Activated naive CD4-positive, alpha-beta T cell treated with anti-CD3 and anti-CD28 coated beads, Interleukin-2, amount 10 ng/mL, durations not matched to agents 7 days and 5 days (primary cell): Measurements from ENCODE around the gene CTCF.
"Not testable (repeated sequence)": the region's sequence is repeated elsewhere in the genome, so short reads cannot be mapped to it uniquely, and the experiment has no call there.

Source experiments
- CTCF ChIA-PET: fragments of 350-600 bp; sonication (Branson Sonifier 250); formaldehyde crosslinking; loops from one replicate; lab custom pipeline; 2021; ENCODE audit warnings: antibody characterized with exemption; lab: Charles Lee
- DNase-seq: peaks from one replicate; pipeline ENCODE4 v3.0.0-alpha.2; 2020
- H3K27ac Mint-ChIP-seq: one replicate; pipeline ENCODE4 v1.8.0; 2021; ENCODE audit warnings: mild to moderate bottlenecking, moderate library complexity, mixed read lengths
- H3K27me3 Mint-ChIP-seq: one replicate; pipeline ENCODE4 v1.8.0; 2021; ENCODE audit warnings: mild to moderate bottlenecking, mixed read lengths
- H3K36me3 Mint-ChIP-seq: one replicate; pipeline ENCODE4 v1.8.0; 2021; ENCODE audit warnings: mixed read lengths
- H3K4me1 Mint-ChIP-seq: one replicate; pipeline ENCODE4 v1.8.0; 2021; ENCODE audit warnings: mixed read lengths
- H3K4me3 Mint-ChIP-seq: one replicate; pipeline ENCODE4 v1.8.0; 2021; ENCODE audit warnings: mild to moderate bottlenecking, moderate library complexity, mixed read lengths
- H3K9me3 Mint-ChIP-seq: one replicate; pipeline ENCODE4 v1.8.0; 2021; ENCODE audit warnings: mixed read lengths

CTCF gene, protein sequence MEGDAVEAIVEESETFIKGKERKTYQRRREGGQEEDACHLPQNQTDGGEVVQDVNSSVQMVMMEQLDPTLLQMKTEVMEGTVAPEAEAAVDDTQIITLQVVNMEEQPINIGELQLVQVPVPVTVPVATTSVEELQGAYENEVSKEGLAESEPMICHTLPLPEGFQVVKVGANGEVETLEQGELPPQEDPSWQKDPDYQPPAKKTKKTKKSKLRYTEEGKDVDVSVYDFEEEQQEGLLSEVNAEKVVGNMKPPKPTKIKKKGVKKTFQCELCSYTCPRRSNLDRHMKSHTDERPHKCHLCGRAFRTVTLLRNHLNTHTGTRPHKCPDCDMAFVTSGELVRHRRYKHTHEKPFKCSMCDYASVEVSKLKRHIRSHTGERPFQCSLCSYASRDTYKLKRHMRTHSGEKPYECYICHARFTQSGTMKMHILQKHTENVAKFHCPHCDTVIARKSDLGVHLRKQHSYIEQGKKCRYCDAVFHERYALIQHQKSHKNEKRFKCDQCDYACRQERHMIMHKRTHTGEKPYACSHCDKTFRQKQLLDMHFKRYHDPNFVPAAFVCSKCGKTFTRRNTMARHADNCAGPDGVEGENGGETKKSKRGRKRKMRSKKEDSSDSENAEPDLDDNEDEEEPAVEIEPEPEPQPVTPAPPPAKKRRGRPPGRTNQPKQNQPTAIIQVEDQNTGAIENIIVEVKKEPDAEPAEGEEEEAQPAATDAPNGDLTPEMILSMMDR

DNA sequence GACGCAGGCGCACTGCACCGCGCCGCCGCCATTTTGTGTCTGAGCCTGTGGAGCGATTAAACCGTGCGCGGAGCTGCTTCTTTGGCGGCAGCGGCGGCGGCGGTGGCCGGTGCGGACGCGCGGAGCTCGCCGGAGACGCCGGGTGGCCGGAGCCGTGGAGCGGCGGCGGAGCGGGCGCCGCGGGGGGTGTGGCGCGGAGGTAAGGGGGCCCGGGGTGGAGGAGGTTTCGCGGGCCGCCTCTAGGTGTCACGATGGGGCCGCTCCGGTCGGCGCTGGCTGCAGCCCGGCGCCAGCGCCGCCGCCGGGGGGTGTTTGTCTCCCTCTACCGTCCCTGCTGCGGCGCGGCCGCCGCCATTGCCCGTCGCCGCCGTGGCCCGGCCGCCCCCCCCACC lies at the start of gene CTCF:
Gene CTCF (plus strand): TSS at position 1 of the 392 bp plus-strand sequence. CDS start 48,307 bp downstream, outside the sequence.
- Mint-ChIP-seq H3K36me3 (peaks cover 22% of the 10 kb centered on the region), H3K27ac (peak within 1 kb of the TSS; percentile 97), H3K9me3 (no peaks in the 10 kb centered on the region), H3K4me1 (peaks cover 56% of the 10 kb centered on the region), H3K27me3 (no peaks in the 10 kb centered on the region), H3K4me3 (peak within 1 kb of the TSS; percentile 89)
- CTCF ChIA-PET, result interaction anchor here (0.7 to 7.8 kb wide), 20 partner anchors 8 to 515 kb away, joined by 3 to 171 read pairs (median 4); partner anchors contain the start of genes ACD and CARMIL2
- DNase-seq, result peak; percentile 84

DNA sequence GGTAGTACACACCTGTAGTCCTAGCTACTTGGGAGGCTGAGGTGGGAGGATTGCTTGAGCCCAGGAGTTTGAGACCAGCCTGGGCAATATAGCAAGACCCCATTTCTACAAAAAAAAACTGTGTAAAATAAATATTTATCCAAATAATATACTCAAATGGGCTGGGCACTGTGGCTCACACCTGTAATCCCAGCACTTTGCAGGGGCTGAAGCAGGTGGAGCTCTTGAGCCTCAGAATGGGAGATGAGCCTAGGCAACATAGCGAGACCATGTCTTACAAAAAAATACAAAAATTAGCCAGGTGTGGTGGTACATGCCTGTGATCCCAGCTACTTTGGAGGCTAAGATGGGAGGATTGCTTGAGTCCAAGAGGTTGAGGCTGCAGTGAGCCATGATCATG lies 48.4 kb upstream of the CTCF start:
- H3K4me1 Mint-ChIP-seq, result peaks cover 37% of the 10 kb centered on the region
- H3K36me3 Mint-ChIP-seq, H3K27ac Mint-ChIP-seq, H3K4me3 Mint-ChIP-seq, DNase-seq, H3K9me3 Mint-ChIP-seq: not testable (repeated sequence)
- CTCF ChIA-PET, result interaction anchor here (0.6 to 7.3 kb wide), 20 partner anchors 9 to 253 kb away, joined by 3 to 167 read pairs (median 4); partner anchors contain the start of genes AGRP and ATP6V0D1
- peaks cover 10% of the 10 kb centered on the region for H3K27me3 Mint-ChIP-seq

DNA sequence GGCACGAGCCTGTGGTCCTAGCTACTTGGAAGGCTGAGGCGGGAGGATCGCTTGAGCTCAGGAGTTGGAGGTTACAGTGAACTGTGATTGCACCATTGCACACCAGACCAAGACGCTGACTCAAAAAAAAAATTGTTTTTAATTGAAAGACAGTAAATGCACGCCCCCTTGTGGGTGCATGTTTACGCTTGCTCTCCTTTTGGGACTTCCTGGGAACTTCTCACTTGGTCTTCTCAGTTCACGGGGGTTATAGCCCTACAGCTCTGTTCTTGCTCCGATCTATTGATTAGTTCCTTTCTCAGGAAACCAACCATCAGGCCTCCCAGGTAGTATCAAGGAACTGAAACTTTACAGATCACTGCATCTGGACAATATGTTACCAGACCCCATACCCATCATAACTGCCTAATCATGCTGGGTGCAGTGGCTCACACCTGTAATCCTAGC lies 47.9 kb upstream of the CTCF start:
- Mint-ChIP-seq H3K27me3 (peaks cover 16% of the 10 kb centered on the region), H3K9me3 (no peaks in the 10 kb centered on the region), H3K4me1 (peaks cover 38% of the 10 kb centered on the region), H3K4me3 (no peak overlapping the region), H3K27ac (peak overlapping the region; percentile 84), H3K36me3 (no peaks in the 10 kb centered on the region)
- DNase-seq, result peak; percentile 90
- CTCF ChIA-PET, result interaction anchor here (0.6 to 7.3 kb wide), 20 partner anchors 10 to 254 kb away, joined by 3 to 167 read pairs (median 4); partner anchors contain the start of genes AGRP and ATP6V0D1

DNA sequence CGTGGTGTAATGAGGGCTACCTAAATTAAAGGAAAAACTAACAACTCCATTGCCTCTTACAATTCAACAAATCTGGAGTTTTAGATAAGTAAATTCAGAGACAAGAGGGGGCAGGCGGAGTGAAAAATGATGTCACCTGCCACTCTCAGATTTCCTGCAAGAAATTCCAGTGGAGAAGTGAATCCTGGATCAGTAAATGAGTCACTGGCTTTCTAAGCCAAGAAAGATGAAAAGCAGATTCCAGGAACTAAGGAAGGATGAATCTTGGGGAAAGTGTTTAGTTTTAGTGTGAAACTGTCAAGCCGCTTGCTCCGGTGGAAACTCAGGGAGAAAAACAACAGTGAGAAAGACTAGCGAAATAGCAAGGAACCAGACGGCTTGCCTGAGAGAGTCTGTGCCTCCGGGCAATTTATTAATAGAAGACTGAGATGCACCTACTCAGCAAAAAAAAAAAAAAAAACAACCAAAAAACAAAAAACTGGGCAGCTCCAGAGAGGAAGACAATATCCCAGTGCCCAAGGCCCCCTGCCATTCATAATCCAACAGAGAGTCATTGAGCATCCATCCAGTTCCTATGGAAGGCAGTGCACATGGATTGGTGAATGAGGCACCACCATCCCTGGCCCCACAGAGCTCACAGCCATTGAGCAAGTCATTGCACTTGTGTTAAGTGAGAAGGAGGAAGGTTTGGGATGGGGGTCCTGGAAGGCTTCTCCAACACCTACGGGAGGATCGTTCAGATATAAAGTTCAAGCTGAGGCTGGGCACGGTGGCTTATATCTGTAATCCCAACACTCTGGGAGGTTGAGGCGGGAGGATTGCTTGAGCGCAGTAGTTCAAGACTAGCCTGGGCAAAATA lies 45.8 kb upstream of the CTCF start:
- DNase-seq, result no peak
- Mint-ChIP-seq H3K9me3 (no peaks in the 10 kb centered on the region), H3K27me3 (peaks cover 34% of the 10 kb centered on the region), H3K4me1 (peaks cover 54% of the 10 kb centered on the region), H3K27ac (no peak overlapping the region), H3K36me3 (no peaks in the 10 kb centered on the region), H3K4me3 (no peak overlapping the region)
- CTCF ChIA-PET, result interaction anchor here (1.0 to 7.3 kb wide), 6 partner anchors 24 to 156 kb away, joined by 3 to 167 read pairs (median 4); partner anchors contain the start of genes AGRP and ATP6V0D1

DNA sequence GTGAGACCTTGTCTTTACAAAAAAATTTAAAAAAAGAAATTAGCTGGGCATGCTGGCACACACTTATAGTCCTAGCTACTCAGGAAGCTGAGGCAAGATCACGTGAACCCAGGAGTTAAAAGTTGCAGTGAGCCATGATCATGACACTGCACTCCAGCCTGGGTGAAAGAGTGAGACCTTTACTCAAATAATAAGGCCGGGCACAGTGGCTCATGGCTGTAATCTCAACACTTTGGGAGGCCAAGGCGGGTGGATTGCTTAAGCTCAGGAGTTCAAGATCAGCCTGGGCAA lies 45.2 kb upstream of the CTCF start:
- CTCF ChIA-PET, result interaction anchor here (7.2 to 7.3 kb wide), 2 partner anchors 25 to 35 kb away, joined by 74 to 167 read pairs; partner anchors contain the start of genes AGRP and ATP6V0D1
- DNase-seq, result no peak
- H3K9me3 Mint-ChIP-seq, result no peaks in the 10 kb centered on the region
- H3K4me3 Mint-ChIP-seq, result no peak overlapping the region
- H3K36me3 Mint-ChIP-seq, result no peaks in the 10 kb centered on the region
- H3K27me3 Mint-ChIP-seq, result peaks cover 37% of the 10 kb centered on the region
- peak overlapping the region; percentile 49 for H3K27ac Mint-ChIP-seq
- H3K4me1 Mint-ChIP-seq, result peaks cover 58% of the 10 kb centered on the region

DNA sequence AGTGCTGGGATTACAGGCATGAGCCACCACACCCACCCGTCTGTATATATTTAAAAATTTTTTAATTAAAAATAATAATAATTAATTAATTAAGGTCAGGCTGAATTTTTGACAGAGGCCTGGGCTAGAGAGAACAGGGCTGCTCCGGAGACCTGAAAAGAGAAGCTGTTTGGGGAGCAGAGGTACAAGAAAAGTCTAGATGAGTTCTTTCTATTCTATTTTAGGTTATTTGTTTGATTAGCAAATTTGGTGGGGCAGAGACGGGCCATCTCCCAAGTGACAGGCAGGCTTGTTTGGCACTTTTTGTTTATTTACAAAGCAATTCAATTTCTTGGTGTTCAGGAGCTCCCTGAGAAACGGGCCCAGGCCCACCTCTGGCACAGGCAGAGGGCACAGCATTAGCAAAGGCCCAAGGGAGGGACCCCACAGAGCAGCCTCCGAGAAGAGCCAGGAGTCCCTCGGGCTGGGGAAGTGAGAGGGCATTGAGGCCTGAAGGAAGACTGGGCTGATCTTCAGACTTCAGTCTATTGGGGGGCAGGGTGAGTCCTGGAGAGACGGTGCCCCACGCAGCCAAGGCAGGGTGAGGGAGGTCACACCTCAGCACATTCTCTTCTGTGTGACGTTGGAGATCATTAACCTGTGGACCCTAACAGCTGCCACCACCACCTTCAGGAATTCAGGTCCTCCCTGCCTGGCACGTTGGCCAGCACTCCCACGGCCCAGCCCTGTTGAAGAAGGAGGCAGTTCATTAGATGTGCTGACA lies 44.5 kb upstream of the CTCF start:
- CTCF ChIA-PET, result interaction anchor here (7.2 to 7.3 kb wide), 2 partner anchors 26 to 36 kb away, joined by 74 to 167 read pairs; partner anchors contain the start of genes AGRP and ATP6V0D1
- Mint-ChIP-seq H3K4me3 (no peak overlapping the region), H3K9me3 (no peaks in the 10 kb centered on the region), H3K27ac (no peak overlapping the region), H3K36me3 (no peaks in the 10 kb centered on the region), H3K27me3 (peaks cover 41% of the 10 kb centered on the region), H3K4me1 (peaks cover 63% of the 10 kb centered on the region)
- DNase-seq, result no peak

DNA sequence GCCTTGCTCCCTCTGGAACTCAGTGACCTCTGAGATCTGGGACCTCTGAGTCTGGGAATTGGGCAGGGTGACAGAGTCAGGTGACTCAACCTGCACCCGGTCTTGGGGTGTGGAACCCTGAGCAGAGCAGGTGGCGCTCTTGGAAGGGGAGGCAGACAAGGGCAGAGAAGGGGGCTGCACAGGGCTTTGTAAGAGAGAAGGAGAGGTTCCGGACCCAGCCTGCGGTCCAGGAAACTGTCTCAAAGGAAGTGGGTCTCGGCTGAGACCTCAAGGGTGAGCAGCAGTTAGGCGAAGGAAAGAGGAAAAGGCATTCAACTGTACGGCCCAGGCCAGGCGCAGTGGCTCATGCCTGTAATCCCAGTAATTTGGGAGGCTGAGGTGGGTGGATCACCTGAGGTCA lies 43.6 kb upstream of the CTCF start:
- CTCF ChIA-PET, result interaction anchor here (4.1 to 8.1 kb wide), 3 partner anchors 18 to 148 kb away, joined by 51 to 151 read pairs (median 76); partner anchors contain the start of genes C16orf86, CARMIL2 and ENKD1
- peaks cover 44% of the 10 kb centered on the region for H3K27me3 Mint-ChIP-seq
- H3K4me3 Mint-ChIP-seq, result no peak overlapping the region
- H3K4me1 Mint-ChIP-seq, result peaks cover 66% of the 10 kb centered on the region
- H3K36me3 Mint-ChIP-seq, result no peaks in the 10 kb centered on the region
- no peaks in the 10 kb centered on the region for H3K9me3 Mint-ChIP-seq
- no peak overlapping the region for H3K27ac Mint-ChIP-seq
- DNase-seq, result no peak

DNA sequence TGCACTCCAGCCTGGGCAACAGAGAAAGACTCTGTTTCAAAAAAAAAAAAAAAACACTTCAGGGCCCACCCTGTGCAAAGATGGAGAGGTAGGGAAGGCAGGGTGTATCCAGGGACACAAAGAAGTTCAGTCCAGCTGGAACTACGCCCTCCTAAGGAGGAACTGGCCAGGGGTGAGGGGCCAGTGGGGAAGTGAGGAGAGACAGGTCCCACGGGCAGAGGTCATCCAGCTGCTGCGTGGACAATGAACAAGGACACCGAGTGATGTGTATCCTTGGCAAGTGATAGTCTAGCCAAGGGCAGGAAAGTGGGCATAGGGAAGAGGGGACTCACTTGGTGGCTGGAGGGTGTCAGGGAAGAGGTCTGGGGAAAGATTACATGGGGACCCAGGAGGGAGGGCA lies 43.1 kb upstream of the CTCF start:
- CTCF ChIA-PET, result interaction anchor here (2.5 to 8.1 kb wide), 4 partner anchors 18 to 148 kb away, joined by 27 to 151 read pairs (median 64); partner anchors contain the start of genes ACD, C16orf86, CARMIL2 and ENKD1
- H3K27me3 Mint-ChIP-seq, result peaks cover 45% of the 10 kb centered on the region
- H3K4me3 Mint-ChIP-seq, result no peak overlapping the region
- peaks cover 62% of the 10 kb centered on the region for H3K4me1 Mint-ChIP-seq
- DNase-seq, result no peak
- no peaks in the 10 kb centered on the region for H3K9me3 Mint-ChIP-seq
- peak overlapping the region; percentile 72 for H3K27ac Mint-ChIP-seq
- no peaks in the 10 kb centered on the region for H3K36me3 Mint-ChIP-seq

DNA sequence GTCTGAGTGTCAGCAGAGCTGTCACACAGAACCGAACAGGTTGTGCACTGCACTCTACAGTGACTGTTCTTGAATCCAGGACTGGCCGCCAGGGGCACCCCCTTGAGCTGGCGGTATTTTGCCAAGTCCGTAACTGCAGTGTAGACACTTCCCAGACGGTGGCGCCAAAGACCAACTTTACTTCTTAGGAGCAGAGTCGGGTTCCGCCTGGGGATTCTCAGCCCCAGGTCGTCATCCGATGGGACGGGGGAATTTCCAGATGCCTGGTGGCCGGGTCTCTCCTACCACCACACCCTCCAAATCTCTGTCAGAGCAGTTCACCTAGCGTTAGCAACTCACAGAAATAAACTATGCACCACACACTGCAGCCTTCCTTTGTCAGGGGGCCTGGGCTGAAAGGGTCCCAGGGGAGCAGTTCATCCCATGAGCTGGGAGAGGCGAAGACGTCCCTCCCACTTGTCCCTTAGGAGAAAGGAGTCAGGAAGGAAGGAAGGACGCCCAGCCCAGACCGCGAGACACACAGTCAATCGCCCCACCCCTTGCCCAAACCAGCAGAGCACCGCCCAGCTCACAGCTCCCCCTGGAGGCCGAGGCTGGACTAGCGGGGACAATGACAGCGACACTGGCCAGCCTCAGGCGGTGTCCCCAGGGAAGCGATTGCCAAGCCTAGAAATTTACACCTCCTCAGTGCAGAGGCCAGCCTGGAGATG lies 41.1 kb upstream of the CTCF start:
- peaks cover 50% of the 10 kb centered on the region for H3K4me1 Mint-ChIP-seq
- DNase-seq, result peak; percentile 99

DNA sequence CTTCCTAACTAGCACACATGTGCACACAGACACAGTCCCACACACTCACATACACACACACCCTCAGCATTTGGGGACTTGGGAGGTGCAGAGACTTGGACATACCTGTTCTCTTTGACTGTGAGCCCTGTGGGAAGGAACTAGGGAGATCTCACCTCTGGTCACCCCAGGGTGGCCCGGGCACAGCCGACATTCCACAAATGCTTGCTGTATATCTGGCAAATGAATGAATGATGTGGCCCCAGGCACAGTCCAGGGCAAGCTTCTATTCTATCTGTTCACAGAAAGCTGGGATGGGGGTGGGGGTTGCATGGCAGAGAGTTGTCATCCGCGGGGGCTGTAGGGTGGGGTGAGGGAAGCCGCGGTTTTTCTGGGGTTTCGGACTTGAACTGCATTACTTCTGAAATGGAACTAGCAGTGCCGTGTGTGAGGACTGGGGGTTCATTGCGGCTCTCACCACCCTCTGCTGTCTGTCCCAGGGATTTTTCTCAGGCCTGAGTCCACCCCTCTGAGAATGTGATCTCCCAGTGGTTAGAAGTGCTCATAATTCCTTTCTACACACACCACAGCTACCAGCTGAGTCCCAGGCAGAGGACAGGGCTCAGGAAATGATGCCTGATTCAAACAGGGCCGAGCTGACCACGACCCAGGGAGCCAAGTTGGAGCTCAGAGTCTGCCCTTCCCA lies 37.0 kb upstream of the CTCF start:
- Mint-ChIP-seq H3K36me3 (no peaks in the 10 kb centered on the region), H3K4me1 (peaks cover 36% of the 10 kb centered on the region), H3K27me3 (peaks cover 80% of the 10 kb centered on the region), H3K4me3 (no peak overlapping the region), H3K9me3 (no peaks in the 10 kb centered on the region), H3K27ac (no peak overlapping the region)
- CTCF ChIA-PET, result interaction anchor here (0.7 to 8.1 kb wide), 9 partner anchors 11 to 290 kb away, joined by 3 to 151 read pairs (median 4); partner anchors contain the start of genes C16orf86, CARMIL2 and ENKD1
- no peak for DNase-seq

More for the DNA sequence above, 41.1 kb upstream of the CTCF start:
- Mint-ChIP-seq H3K27me3 (peaks cover 65% of the 10 kb centered on the region), H3K27ac (peak overlapping the region; percentile 97), H3K36me3 (no peaks in the 10 kb centered on the region), H3K4me3 (peak overlapping the region; percentile 81), H3K9me3 (no peaks in the 10 kb centered on the region)
- CTCF ChIA-PET, result interaction anchor here (0.5 to 8.1 kb wide), 57 partner anchors 9 to 544 kb away, joined by 3 to 151 read pairs (median 4); partner anchors contain the start of genes ACD, ATP6V0D1, B3GNT9 and C16orf86

DNA sequence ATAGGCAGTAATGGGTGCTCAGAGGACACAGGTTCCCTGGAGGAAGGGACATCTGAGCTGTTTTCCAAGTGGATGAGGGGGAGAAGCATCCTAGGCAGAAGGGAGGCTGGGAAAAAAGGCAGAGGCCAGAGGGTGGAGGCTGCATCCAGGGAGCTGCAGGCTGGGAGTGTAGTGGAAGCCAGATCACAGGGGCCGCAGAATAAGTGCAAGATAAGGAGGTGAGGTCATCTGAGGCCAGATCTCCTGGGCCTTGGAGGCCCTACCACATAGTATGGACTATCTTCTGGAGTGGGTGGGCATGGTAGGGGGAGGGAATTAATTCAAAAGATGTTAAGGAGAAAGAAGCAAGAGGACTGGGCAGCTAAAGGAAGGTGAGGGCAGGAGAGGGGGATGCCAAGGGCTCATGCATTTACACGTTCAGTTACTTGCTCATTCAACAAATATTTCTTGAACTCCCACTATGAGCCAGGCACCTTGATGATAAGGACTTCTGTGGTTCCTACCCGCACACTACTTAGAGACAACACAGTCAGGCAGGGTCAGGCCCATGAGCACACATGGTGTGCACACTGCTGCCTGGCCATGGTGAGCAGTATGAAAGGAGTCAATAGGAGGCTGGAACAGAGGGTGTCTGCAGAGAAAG lies 36.1 kb upstream of the CTCF start:
- Mint-ChIP-seq H3K36me3 (no peaks in the 10 kb centered on the region), H3K4me3 (no peak overlapping the region), H3K9me3 (no peaks in the 10 kb centered on the region), H3K27me3 (peaks cover 82% of the 10 kb centered on the region), H3K4me1 (peaks cover 36% of the 10 kb centered on the region), H3K27ac (no peak overlapping the region)
- no peak for DNase-seq
- CTCF ChIA-PET, result interaction anchor here (1.0 to 8.1 kb wide), 7 partner anchors 9 to 289 kb away, joined by 3 to 151 read pairs (median 4); partner anchors contain the start of genes C16orf86, CARMIL2 and ENKD1
